Diencephalon (tissue), 1 donor: ENCODE data around the gene SSH2. TPM values are rescaled to one million over a fixed set of nuclear protein-coding genes. Genes with fewer than 3 reads are reported as not detected.

Experiments
- small RNA-seq: library from RNA; depleted of rRNA; stranded (forward); fragments of <200 nt; gene quantifications from one replicate; pipeline ENCODE3, GENCODE V24; 2014
- total RNA-seq: library from RNA; depleted of rRNA; stranded (reverse); fragments of >200 nt; gene quantifications from one replicate; pipeline ENCODE4 v1.2.3, GENCODE V29; 2014

SSH2 gene, protein sequence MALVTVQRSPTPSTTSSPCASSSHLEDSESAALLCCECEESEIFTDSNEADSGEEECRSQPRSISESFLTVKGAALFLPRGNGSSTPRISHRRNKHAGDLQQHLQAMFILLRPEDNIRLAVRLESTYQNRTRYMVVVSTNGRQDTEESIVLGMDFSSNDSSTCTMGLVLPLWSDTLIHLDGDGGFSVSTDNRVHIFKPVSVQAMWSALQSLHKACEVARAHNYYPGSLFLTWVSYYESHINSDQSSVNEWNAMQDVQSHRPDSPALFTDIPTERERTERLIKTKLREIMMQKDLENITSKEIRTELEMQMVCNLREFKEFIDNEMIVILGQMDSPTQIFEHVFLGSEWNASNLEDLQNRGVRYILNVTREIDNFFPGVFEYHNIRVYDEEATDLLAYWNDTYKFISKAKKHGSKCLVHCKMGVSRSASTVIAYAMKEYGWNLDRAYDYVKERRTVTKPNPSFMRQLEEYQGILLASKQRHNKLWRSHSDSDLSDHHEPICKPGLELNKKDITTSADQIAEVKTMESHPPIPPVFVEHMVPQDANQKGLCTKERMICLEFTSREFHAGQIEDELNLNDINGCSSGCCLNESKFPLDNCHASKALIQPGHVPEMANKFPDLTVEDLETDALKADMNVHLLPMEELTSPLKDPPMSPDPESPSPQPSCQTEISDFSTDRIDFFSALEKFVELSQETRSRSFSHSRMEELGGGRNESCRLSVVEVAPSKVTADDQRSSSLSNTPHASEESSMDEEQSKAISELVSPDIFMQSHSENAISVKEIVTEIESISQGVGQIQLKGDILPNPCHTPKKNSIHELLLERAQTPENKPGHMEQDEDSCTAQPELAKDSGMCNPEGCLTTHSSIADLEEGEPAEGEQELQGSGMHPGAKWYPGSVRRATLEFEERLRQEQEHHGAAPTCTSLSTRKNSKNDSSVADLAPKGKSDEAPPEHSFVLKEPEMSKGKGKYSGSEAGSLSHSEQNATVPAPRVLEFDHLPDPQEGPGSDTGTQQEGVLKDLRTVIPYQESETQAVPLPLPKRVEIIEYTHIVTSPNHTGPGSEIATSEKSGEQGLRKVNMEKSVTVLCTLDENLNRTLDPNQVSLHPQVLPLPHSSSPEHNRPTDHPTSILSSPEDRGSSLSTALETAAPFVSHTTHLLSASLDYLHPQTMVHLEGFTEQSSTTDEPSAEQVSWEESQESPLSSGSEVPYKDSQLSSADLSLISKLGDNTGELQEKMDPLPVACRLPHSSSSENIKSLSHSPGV (N-terminal part only)
- 26.3 TPM for total RNA-seq

DNA sequence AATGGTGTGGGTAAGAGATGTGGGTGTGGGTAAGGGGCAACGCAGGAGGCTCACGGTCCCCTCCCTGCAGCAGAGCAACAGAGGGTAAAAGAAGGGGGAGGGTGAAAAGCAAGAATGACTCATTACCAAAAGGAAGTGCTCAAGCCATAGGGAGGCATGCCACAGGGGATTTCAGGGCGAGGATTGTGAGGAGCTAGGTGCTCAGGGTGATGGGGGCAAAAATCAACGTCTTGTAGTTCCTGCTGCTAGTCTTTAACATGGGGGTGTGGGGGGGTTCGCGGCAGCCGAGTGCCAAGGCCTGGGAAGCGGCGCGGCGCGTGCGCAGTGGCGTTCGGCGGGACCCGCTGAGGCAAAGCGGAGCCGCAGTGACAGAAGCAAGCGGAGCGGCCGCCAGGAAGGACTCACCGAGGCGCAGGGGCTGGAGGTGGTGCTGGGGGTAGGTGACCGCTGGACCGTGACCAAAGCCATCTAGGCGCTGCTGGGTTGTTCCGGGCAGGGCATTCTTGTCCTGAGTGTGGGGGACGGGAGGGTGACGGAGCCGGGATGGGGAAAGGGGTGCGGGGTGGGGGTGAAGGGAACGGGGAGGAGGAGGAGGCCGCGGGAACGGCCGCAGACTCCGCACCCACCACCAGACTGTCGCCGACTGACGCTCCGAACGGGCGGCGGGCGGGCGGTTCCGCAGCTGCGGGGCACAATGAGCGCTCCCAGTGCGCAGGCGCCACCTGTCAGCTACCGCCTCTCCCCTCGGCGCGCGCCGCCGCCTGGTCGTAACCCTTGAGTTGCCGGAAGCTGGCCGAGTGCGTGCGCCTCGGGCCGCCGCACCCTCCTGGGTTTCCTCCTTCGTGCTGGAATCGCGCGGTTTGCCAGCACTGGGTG is at the start of gene SSH2:
Gene SSH2 (minus strand): TSS at position 696 of the 876 bp plus-strand sequence. CDS start 228 bp downstream, at position 468.

DNA sequence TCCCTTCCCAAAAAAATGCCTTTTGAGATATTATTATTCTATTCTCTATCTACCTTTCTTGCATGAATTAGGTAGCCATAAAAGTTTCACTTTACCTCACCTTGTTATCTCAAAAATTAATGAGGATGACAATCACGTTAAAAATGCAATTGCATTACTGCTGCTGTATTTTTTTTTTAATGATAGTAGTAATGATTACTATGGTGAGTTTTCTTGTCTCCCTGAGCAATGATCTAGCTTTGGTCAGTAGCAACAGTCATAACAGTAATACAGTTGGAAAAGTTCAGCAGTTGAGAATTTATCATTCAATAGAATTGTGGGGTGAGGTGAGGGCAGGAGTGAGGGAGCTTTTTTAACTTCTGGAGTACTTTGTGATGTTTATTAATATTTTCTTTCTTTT is 11.3 kb upstream of the SSH2 start, which contains the start of gene EFCAB5:
Gene EFCAB5 (plus strand): TSS at position 301 of the 400 bp plus-strand sequence. CDS start 163 bp downstream, outside the sequence.

DNA sequence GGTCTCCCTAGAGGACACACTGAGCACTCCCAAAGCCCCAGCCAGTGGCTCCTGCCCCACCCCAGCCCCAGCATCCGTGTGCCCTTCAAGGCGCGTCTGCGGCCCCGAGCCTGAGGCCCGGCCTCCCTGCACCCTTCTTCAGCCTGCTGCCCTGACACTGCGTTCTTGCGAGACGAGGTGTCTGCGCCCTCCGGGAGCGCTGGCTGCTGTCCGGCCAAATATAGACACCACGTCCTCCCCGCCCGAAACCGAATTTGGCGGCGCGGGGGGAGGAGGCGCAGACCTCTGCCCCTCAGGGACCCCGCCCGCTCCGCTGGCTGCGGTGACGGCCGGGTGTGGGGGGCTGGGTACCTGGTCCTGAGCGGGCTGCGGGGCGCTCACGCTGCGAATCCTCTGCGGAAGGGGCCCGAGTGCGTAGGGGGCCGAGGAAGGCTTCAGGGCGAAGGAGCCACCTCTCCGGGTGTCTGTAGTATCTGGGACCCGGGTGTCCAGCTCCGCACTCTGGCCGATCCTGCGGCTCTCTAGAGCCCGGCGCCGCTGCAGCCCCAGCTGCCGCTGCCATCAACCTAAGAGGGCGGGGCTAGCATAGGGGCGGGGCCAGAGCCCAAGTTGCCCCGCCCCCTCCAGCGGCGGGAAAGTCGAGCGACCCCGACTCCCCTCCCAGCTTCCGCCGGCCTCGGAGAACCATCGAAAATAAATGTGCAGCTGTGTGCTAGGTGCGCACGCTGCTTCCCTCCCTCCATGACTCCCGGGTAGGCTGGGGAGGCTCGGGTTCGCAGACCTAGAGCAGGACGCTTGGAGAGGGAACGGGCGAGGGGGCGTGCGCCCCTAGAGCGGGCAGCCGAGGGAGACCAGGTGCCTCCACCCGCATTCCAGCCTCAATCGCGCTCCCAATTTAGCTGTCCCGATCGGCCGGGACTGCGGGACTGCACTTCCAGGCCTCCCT is 307.4 kb downstream of the SSH2 start, which contains the start of gene CORO6:
Gene CORO6 (minus strand): TSS at position 576 of the 946 bp plus-strand sequence. CDS start 1,491 bp downstream, outside the sequence.

DNA sequence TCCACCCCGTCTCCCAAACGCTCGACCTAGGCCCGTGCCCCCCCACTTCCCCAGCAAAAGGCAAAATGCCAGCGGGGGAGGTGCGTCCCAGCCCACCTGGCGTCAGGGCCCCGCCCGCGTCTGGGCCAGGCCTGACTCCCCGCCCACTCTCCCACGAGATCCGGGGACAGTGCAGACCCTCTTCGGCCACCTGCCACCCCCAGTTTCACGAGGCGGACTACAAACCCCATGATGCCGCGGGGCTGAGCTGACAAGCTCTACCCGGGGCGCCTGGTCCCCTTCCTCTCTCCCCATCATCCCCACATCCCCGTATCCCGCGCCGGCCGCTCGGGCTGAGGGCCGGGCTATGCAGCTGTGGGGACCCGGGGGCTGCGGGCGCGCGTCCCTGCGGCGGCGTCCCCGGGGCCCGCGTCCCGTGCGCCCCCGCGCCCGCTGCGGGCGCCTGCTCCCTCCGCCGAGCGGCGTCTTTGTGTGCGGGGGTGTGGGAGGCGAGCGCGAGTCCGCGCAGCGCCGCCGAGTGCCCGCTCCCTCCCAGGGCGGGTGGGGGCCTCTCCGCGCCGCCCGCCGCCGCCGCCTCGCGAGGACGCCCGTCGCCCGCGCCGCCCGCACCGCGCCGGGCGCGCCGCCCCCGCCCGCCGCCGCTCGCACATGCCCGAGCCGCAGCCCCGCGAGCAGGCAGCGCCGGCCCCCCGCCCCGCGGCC is 337.0 kb downstream of the SSH2 start, which contains the start of gene ANKRD13B:
Gene ANKRD13B (plus strand): TSS at position 283 of the 702 bp plus-strand sequence. CDS start 490 bp downstream, outside the sequence.

DNA sequence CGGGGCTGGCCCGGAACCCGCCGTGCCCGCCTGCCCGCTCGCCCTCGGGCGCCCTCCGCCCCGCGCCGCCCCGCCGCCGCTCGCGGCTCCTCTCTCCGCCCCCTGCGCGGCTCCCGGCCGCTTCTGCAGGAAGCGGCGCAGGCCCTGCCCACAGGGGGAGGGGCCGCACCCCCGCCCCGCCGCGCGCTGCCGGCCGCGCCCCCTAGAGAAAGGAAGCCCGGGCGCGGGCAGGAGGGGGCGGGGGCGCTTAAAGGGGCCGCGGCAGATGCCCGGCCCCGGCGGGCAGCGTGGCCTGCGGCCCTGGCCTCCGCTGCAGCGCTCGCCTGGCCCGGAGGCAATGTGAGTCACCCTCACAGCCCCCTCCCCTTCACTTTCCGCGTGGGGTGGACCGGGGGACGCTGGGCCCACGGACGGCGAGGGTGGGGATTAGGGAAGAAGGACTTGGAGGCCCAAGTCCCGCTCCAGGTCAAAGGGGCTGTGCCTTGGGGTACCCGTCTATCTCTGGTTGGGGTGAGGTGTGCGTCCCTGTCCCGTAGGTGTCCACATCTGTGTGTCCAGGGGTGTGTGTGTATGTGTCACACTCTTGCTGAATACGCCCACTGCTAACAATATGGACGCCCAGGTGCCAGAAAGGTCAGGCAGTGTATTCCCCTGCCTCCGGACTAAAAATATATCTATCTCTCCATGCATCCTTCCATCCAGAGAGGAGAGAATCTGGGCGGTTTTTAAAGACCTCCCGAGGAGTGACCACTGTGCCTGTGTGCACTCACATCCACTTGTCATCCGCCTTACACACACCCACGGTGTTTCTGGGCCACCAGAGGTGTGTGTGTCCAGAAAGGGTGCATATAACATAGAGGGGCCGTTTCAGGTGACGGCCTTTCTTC is 340.3 kb downstream of the SSH2 start, which contains the start of gene GIT1:
Gene GIT1 (minus strand): TSS at position 125 of the 887 bp plus-strand sequence. CDS start 270 bp downstream, outside the sequence.

Small RNA genes within 50 kb of the gene (small RNA-seq; reads per million reads assigned to genes)
- gene RF00156, result not detected
- gene RF01210, result not detected
- gene RNU6-920P, result not detected

Other genes starting within 250 kb of the SSH2 start
- 1.6 TPM for gene EFCAB5, start 11.4 kb upstream of the SSH2 start, total RNA-seq
- gene NSRP1, start 186.6 kb upstream of the SSH2 start, total RNA-seq, result 11.1 TPM